GM19452 (cell line): ENCODE measurements around the gene IKZF4.
"Not testable (repeated sequence)": the region's sequence is repeated elsewhere in the genome, so short reads cannot be mapped to it uniquely, and the experiment has no call there.

ENCODE experiments used
- ATAC-seq: cut with Tn5 transposase; IDR thresholded peaks from one replicate; pipeline ENCODE4 v1.9.1; 2021; ENCODE audit not compliant: unreplicated experiment

IKZF4 gene

DNA sequence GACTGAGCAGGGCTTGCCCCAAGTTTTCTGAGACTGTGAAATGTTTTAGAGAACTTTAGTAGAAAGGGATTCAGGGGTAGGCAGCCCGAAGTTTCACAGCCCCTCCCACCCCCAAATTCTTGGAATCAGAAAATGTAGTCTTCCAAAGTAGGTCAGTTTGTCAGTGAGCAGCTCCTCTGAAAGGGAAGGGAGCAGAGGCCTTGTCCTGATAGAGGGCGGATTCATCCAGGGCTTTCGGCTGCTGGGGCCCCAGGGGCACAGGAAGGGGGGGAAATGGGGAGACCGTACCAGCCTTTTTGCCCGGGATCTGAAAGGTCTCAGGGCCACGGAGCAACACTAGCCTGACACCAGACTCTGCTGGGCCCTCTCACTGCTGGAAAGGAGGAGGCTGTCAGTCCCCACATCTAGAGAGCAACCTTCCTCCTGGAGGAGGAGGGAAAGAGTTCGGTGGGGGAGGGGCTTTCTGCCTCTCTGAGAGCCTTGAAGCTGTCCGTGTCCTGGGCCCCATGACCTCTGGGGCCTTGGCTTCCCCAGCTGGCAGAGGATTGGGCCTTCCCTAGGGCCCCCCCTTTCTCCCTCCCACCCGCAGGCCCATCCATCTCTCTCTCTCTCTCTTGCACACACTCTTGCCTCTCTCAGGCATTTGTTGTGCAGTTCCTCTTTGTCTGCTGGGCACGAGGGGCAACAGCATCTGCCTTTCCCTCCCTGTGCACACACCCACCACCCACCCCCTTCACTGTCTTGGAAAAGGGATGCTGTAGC, at the start of gene IKZF4:
Gene IKZF4, plus strand, starts transcription at position 621 of the 762 bp plus-strand sequence. CDS start 451 bp downstream, outside the sequence.
- no peak for ATAC-seq

DNA sequence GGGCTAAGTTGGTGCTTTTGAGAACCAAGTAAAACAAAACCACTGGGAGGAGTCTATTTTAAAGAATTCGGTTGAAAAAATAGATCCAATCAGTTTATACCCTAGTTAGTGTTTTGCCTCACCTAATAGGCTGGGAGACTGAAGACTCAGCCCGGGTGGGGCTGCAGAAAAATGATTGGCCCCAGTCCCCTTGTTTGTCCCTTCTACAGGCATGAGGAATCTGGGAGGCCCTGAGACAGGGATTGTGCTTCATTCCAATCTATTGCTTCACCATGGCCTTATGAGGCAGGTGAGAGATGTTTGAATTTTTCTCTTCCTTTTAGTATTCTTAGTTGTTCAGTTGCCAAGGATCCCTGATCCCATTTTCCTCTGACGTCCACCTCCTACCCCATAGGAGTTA, 48.8 kb upstream of the IKZF4 start:
- no peak for ATAC-seq

DNA sequence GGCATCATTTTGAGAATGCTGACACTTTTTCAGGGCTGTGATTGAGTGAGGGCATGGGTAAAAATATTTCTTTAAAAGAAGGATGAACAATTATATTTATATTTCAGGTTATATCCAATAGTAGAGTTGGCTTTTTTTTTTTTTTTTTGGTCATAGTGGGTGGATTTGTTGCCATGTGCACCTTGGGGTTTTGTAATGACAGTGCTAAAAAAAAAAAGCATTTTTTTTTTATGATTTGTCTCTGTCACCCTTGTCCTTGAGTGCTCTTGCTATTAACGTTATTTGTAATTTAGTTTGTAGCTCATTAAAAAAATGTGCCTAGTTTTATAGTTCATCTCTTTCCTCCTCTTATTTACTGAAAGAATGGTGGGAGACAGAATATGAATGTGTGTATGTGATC, 48.4 kb upstream of the IKZF4 start:
- ATAC-seq, result no peak

DNA sequence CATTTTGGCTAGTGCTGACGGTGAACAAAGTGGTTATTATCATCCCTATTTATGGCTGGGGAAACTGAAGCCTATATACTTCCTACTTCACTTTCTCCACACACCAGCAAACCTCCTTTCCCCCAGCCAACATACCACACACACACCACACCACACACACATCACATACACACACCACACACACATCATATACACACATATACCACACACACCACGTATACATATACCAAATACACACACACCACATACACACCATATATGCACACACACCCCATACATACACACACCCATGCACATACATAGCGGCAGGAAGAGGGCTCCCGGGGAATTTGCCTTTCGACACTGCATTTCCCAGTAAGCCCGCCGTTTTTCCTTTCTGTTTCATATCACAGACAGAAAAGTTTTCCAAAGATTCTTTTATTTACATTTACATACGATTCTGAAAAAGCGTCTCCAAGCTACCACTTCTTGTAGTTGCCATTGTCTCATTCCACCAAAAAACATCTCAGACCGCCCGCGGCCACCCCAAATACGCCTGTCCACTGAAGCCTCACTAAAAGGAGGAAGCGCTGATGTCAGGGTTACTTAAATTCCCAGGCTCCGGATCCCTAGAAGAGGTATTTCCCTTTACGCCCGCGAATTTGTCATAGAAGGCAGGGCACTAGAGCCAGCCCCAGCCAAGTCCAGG, 47.8 kb upstream of the IKZF4 start:
- ATAC-seq, result no peak

DNA sequence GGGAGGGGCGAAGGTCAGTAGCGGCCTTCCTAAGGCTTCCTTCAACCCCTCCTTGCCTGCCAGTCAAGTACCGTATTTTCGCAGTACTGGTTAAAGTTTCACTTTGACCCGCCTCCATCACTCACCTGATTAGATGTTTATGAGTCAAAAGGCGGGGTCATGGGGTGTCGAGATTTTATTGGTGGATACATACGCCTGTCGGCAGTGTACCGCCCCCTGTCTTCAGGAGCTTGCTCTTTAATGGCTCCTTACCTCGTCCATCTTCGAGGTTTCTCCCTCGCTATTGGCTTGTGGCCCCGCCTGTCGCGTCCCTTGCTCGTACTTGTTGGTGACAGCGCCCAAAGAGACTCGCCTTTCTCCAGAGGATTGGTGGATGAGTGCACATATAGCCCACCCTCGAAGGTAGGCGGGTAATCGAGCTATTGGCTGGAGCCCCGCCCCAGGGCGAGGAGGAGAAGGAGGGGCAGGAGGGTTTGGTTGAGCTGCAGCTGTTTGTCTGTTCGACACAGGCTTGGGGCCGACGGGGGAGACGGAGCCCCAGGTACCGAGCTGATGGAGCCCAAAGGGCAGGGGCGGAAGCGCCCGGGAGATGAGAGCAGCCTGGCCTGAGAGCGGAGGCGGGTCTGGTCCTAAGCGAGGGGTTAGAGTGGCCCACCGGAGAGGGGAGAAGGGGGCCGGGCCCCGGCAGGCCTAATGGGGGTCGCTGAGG, 47.1 kb upstream of the IKZF4 start, which contains the start of gene RAB5B:
Gene RAB5B, plus strand, starts transcription at position 480 of the 709 bp plus-strand sequence. CDS start 12,883 bp downstream, outside the sequence.
- peak; percentile 89 for ATAC-seq

DNA sequence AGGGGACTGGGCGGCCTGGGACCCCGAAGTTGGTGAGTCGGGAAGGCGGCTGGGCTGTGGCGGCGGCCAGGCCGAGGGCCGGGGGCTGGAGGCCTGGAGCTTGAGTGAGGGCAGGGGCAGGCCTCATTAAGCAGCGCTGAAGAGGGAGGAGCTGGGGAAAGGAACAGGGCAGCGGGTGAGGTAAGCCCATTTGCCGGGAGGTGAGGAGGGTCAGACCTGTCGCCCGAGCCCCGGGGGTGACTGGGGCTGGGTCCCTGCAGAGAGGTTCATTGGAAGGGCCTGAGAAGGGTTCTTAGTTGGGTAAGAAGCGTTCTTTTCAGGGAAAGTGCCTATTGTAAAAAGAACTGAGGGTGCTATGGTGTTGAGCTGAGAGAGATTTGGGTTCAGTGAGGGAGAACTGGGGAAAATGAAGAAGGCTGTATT, 46.5 kb upstream of the IKZF4 start:
- ATAC-seq, result peak; percentile 16

DNA sequence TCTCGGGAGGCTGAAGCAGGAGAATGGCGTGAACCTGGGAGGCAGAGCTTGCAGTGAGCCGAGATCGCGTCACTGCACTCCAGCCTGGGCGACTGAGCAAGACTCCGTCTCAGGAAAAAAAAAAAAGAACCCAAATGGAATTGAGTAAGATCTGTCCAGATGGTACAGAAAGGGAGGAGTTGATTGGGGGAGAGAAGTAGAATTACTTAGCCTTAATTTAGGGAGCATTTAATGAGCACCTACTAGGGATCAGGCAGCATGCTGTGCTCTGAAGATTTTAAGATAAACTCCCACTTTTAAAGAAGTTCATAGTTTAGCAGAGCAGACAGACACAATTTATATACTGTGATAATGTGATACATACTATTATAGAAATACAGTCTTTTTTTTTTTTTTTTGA, 42.5 kb upstream of the IKZF4 start:
- no peak for ATAC-seq

DNA sequence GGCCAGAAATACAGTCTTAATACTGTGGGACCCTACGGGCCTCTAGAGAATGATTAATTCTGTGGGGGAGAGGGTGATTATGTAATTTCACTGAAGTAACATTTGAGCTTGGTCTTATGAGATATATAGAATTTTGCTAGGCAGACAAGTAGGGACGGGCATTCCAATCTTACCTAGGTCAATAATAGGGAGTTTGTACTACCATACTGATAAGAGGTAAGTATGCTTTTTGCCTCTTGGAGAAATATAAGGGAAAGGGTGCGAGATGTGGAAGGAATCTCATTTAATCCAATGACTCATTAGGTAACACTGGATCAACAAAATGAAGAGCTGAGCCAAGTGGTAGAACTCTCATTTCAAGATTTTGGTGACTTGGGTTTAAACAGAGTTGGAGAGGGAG, 41.8 kb upstream of the IKZF4 start:
- ATAC-seq, result no peak

DNA sequence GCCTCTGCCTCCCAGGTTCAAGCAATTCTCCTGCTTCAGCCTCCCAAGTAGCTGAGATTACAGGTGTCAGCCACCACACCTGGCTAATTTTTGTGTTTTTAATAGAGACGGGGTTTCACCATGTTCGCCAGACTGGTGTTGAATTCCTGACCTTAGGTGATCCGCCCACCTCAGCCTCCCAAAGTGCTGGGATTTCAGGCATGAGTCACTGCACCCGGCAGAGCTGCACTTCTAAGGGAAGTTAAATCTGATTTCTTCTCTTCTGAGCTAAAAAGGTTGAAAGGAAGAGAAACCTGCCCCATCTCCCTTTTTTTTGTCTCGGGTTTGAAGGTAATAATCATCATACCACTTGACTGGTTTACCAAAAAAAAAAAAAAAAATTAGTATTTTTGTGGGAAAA, 39.0 kb upstream of the IKZF4 start:
- ATAC-seq, result not testable (repeated sequence)

DNA sequence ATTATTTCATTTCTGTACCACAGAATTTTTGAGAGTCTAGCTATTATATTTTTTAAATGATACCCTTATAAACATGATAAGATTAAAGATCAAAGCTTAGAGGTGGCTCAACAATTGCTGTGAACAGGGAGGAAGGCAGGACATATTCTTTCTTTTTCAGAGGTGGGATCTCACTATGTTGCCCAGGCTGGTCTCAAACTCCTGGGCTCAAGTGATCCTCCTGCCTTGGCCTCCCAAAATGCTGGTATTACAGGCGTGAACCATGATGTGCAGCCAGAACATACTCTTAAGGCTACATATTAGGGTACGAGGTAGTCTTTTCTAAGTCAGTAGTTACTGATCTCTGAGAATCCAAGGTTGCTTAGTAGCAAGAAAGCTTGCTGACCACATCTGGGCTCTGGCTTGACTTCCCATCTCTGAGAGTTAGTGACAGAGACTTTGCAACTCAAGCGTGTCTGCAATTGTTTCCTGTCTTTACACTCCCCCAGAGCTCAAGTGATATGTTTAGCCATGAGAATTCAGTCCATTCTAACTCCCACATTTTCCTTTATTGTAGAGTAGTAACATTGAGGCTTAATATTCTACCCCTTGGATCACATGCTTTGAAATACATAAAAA, 38.4 kb upstream of the IKZF4 start:
- peak; percentile 71 for ATAC-seq

DNA sequence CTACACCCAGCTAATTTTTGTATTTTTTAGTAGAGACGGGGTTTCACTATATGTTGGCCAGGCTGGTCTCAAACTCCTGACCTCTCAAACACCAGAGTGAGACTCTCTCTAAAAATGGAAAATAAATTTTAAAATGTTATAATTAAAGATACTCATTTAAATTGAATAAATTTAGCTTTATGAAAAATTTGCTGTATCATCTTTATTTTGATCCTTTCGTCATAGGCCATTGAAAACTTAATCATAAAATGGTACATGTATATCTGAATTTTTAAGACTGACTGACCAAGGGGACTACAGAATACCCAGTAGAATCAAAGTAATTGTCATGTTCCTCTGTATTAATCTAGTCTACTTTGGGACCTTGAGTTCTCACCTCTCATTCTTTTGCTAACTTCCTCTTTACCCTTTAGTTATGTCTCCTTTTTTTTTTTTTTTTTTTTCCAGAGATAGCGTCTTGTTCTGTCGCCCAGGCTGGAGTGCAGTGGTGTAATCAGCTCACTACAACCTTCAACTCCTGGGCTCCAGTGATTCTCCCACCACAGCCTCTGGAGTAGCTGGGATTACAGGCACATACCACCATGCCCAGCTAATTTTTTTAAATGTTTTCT, 37.5 kb upstream of the IKZF4 start:
- no peak for ATAC-seq

DNA sequence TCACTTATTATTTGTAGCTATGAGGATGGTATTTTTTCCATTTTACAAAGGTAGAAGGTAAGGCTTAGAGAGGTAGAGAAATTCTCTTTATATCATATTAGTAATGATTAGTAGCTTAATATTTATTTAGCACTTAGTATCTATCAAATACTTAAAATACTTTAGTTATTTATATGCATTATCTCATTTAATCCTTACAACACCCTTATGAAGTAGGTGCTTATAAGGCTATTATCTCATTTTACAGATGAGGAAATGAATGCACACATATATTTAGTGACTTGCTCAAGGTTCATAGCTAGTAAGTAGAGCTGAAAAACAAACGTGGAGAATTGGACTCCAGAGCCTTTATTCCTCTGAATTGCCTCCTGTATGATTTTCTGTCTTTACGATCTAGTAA, 36.0 kb upstream of the IKZF4 start:
- no peak for ATAC-seq

DNA sequence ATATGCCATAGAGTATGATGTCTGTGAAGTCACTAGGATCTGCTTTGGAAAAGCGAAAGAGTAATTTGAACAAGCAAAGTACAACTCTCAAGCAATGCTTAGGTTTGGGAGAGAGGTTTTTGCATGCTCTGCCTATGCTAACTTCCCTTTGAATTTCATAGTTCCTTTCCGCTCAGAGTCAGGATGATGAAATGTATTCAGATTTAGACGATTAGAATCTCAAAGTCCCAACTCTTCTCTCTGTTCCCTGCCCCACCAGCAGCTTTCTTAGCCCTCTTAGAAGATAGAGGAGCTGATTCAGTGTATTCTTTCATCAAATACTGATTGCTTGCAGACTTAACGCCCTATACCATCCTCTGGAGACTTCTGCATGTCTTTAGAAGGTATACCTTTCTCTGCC, 35.5 kb upstream of the IKZF4 start:
- no peak for ATAC-seq

DNA sequence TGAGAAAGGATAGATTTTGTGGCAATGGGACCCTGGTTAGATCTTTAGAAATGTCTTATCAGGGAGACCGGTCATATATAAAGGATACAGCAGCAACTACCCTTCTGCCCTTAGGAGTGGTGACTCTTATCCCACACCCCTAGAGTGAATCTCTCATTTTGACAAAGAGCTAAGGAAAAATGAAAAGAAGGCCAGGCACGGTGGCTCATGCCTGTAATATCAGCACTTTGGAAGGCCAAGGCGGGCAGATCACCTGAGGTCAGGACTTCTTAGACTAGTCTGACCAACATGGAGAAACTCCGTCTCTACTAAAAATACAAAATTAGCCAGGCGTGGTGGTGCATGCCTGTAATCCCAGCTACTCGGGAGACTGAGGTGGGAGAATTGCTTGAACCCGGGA, 34.9 kb upstream of the IKZF4 start:
- not testable (repeated sequence) for ATAC-seq

DNA sequence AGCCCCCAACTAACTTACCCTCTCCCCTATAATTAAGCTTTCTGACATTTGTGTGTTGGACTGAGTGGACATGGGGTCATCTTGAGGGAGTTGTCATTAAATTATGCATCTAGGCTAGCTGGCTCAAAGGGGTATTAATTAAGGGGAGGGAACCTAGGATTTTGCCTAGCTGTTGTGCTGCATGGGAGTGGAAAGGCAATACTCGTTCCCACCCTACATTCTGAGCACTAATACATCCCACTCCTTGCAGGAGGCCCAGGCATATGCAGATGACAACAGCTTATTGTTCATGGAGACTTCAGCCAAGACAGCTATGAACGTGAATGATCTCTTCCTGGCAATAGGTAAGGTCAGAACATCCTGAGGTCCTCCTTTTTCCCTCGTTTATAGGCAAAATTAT, 29.7 kb upstream of the IKZF4 start:
- no peak for ATAC-seq

DNA sequence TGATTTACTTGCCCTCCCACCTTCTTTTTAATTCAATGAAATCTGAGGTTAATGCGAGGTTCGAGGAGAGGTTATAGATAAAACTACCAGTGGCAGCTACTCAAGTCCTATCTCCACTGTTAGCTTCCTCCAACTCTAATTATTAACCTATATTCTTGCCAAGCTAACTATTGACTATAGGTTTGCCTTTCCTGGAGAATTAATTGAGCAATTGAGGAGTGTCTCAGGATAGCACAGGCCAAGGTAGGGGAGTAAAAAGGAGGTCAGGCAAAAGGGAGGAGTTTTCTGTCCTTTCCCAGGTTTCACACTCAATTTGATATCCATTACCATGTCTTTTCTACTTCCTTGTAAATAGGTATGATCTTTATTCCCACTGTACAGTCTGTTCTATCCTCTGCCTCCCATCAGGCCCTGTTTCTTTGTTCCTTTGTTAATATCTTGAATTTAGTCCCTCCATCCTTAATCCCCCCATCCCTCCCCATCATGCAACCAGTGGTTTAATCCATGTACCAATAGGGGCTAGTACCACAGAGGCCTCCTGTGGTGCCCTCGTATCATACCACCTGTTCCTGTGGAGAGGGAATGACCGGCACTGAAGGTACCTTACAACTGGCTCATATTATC, 27.5 kb upstream of the IKZF4 start:
- no peak for ATAC-seq

DNA sequence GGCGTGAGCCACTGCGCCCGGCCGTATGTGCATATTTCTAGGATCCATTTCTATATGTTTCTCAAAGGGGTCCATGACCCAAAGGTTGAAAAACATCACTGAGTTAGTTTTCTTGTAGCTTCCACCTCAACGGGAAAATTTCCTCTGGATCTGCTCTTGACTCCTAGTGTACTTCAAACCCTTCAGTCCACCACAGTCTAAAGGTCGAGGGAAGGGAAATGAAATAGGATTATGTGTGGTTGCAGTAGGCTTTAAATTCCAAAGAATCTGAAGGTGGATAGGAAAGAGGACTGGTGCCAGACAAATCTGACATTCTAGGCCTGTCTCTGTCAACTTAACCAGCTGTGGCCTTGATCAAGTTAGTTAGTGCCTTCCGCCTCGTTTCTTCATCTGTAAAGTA, 25.5 kb upstream of the IKZF4 start:
- ATAC-seq, result no peak

DNA sequence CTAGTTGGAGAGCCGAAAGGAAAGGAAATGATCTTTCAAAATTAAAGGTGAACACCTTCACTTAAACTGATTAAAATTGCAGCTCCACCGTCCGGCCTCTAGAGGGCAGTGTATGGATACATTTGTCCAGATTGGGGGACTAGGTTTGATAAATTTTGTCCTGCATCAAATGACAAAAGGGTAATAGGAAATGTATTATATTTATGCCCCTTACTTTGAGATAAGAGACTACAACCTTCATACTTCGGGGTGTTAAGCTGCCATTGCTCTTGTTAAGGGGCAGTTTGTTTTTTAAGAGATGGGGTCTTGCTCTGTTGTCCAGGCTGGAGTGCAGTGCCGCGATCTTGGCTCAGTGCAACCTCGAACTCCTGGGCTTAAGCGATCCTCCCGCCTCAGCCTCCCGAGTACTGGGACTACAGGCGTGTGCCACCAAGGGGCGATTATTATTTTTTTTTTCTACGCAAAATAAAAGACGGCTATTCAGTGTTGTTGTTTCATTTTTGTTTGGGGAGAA, 24.6 kb upstream of the IKZF4 start:
- no peak for ATAC-seq

DNA sequence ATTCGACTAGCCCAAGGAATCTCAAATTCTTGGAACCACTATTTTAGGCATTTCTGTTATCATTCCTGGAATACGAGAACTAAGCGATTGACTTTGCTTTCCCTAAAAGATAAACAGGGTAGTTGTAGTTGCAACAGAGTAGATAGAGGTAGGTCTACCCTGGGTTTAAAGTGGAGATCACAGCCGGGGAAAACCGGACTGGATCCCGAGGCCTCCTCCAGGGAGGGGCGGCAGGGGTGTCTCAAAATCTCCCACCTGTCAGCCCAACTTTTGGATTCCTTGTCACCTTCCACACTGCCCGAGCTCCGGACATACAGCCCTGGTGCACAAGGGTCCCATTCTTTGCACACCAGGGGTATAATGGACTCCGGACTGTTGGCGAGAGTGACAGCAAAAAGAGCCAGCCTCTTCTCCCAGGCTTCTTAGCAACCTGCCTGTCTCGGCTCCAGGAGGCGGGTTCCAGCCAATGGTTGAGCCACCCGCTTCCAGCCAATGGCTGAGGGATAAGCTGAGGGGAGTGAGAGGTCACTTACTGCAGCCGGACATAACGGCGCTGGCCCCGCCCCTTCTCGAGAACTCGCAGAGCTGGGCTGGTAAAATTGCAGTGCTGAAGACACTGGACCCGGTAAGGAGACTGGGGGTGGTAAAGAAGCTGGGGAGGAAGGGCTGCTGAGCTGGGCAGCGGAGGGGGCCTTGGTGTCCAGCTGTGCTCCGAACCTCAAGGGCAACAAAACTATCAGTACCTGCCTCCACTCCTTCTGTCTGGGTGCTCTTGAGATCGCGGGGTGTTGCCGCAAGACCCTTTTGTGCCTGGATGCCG, 23.9 kb upstream of the IKZF4 start, which contains the start of gene SUOX:
Gene SUOX, plus strand, starts transcription at position 562 of the 820 bp plus-strand sequence. CDS start 4,946 bp downstream, outside the sequence.
- peak; percentile 99 for ATAC-seq
